Stimulated activated CD8-positive, alpha-beta memory T cell treated with anti-CD3 and anti-CD28 coated beads, Interleukin-2, amount 100 ng/mL, for 1 hour (primary cell): Measurements from ENCODE around the gene THY1.
"Not testable (repeated sequence)": the region's sequence is repeated elsewhere in the genome, so short reads cannot be mapped to it uniquely, and the experiment has no call there.

Experiments used
- DNase-seq, 2 donors: peaks; one replicate each; pipeline ENCODE4 v3.0.0-alpha.2; 2020; ENCODE audit warnings: low read depth in 2 of 2

The THY1 gene

GRCh38 chr11:119422809-119423508 is at the start of gene THY1:
Gene THY1, minus strand, starts transcription at chr11:119423172. Its CDS starts 2,267 bp downstream, at chr11:119420905.
- DNase-seq: no peak

GRCh38 chr11:119472186-119472855 is 49.3 kb upstream of the THY1 start:
- DNase-seq: no peak

GRCh38 chr11:119471329-119471728 is 48.4 kb upstream of the THY1 start:
- no peak for DNase-seq

- DNase-seq: no peak
Observed at GRCh38 chr11:119470317-119471291, 47.6 kb upstream of the THY1 start.

GRCh38 chr11:119469506-119469905 is 46.5 kb upstream of the THY1 start:
- DNase-seq: no peak

GRCh38 chr11:119468511-119468910 is 45.5 kb upstream of the THY1 start:
- DNase-seq: no peak

GRCh38 chr11:119461229-119461963 is 38.4 kb upstream of the THY1 start:
- DNase-seq: no peak

GRCh38 chr11:119460582-119460981 is 37.6 kb upstream of the THY1 start:
- no peak for DNase-seq

- no peak for DNase-seq
Observed at GRCh38 chr11:119460097-119460496, 37.1 kb upstream of the THY1 start.

GRCh38 chr11:119459293-119459976 is 36.5 kb upstream of the THY1 start:
- no peak for DNase-seq

- DNase-seq: not testable (repeated sequence)
Observed at GRCh38 chr11:119455708-119456107, 32.7 kb upstream of the THY1 start.

- not testable (repeated sequence) for DNase-seq
Observed at GRCh38 chr11:119455241-119455640, 32.3 kb upstream of the THY1 start.

- DNase-seq: no peak
Observed at GRCh38 chr11:119453881-119454280, 30.9 kb upstream of the THY1 start.

- DNase-seq: no peak
Observed at GRCh38 chr11:119450590-119451326, 27.8 kb upstream of the THY1 start.

GRCh38 chr11:119449498-119449897 is 26.5 kb upstream of the THY1 start:
- no peak for DNase-seq

- no peak for DNase-seq
Observed at GRCh38 chr11:119448380-119448779, 25.4 kb upstream of the THY1 start.

GRCh38 chr11:119447664-119448242 is 24.8 kb upstream of the THY1 start:
- no peak for DNase-seq

GRCh38 chr11:119446871-119447663 is 24.1 kb upstream of the THY1 start:
- no peak for DNase-seq

GRCh38 chr11:119446434-119446833 is 23.5 kb upstream of the THY1 start:
- DNase-seq: no peak
